ENCODE results near the gene NPAS3. TPM values are rescaled to one million over a fixed set of nuclear protein-coding genes. Genes with fewer than 3 reads are reported as not detected.

NPAS3 gene
- total RNA-seq, 1 donor from 2014 or later: 1.6 TPM

GRCh38 chr14:33062881-33063280 is 124.2 kb downstream of the NPAS3 start:
- Mint-ChIP-seq H3K27me3 (ENCODE audit: unreplicated experiment) (peaks cover 1% of the 10 kb centered on the region), H3K4me1 (ENCODE audit: unreplicated experiment) (peaks cover 3% of the 10 kb centered on the region), H3K27ac (ENCODE audit: unreplicated experiment) (no peak overlapping the region), H3K36me3 (ENCODE audit: low read depth, unreplicated experiment) (no peaks in the 10 kb centered on the region), H3K4me3 (ENCODE audit: unreplicated experiment) (no peak overlapping the region), H3K9me3 (ENCODE audit: unreplicated experiment) (no peaks in the 10 kb centered on the region)
- no peak for DNase-seq (ENCODE audit: low spot score)
- TF ChIP-seq, protein P1, sequence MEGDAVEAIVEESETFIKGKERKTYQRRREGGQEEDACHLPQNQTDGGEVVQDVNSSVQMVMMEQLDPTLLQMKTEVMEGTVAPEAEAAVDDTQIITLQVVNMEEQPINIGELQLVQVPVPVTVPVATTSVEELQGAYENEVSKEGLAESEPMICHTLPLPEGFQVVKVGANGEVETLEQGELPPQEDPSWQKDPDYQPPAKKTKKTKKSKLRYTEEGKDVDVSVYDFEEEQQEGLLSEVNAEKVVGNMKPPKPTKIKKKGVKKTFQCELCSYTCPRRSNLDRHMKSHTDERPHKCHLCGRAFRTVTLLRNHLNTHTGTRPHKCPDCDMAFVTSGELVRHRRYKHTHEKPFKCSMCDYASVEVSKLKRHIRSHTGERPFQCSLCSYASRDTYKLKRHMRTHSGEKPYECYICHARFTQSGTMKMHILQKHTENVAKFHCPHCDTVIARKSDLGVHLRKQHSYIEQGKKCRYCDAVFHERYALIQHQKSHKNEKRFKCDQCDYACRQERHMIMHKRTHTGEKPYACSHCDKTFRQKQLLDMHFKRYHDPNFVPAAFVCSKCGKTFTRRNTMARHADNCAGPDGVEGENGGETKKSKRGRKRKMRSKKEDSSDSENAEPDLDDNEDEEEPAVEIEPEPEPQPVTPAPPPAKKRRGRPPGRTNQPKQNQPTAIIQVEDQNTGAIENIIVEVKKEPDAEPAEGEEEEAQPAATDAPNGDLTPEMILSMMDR (IDR thresholded peaks at IDR 0.05; ENCODE audit: unreplicated experiment): no peak

DNA sequence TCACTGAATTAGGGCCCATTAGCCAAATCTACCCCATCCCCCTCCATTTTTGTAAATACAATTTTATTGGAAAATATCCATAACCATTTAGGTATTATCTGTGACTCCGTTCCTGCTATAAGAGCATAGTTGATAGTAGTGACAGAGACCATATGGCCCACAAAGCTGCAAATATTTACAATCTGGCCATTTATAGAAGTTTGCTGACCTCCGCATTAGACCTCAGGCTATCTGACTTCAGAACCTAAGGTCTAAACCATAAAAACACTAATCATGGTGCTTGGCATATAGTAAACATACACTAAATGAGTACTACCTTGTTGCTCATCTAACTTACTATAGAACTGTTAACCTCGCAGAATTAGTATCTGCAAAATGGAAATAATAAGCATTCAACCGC is 124.8 kb downstream of the NPAS3 start:
- Mint-ChIP-seq H3K36me3 (ENCODE audit: low read depth, unreplicated experiment) (no peaks in the 10 kb centered on the region), H3K27me3 (ENCODE audit: unreplicated experiment) (peaks cover 1% of the 10 kb centered on the region), H3K9me3 (ENCODE audit: unreplicated experiment) (no peaks in the 10 kb centered on the region), H3K27ac (ENCODE audit: unreplicated experiment) (no peak overlapping the region), H3K4me3 (ENCODE audit: unreplicated experiment) (no peak overlapping the region), H3K4me1 (ENCODE audit: unreplicated experiment) (peaks cover 3% of the 10 kb centered on the region)
- TF ChIP-seq, protein P1 (IDR thresholded peaks at IDR 0.05; ENCODE audit: unreplicated experiment): no peak
- no peak for DNase-seq (ENCODE audit: low spot score)

DNA sequence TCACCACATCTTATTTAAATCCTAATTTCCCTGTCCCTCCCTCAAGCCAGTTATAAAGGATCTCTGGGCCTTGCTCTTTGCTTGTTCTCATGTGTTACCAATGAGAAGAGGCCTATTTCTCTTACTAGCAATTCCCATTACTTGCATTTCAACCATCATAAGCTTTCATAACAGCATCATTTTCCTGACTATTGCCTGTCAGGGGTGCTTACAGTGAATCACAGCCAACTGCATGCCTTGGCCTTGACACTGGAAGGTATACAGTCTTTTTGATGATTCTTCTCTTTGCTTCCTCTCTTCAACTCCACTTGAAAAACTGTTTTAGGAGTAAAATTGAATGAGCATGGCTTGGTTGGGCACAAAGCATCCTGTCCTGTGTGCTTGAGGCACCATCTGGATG is 127.0 kb downstream of the NPAS3 start:
- Mint-ChIP-seq H3K36me3 (ENCODE audit: low read depth, unreplicated experiment) (no peaks in the 10 kb centered on the region), H3K9me3 (ENCODE audit: unreplicated experiment) (no peaks in the 10 kb centered on the region), H3K4me3 (ENCODE audit: unreplicated experiment) (no peak overlapping the region), H3K4me1 (ENCODE audit: unreplicated experiment) (peaks cover 3% of the 10 kb centered on the region), H3K27me3 (ENCODE audit: unreplicated experiment) (peaks cover 1% of the 10 kb centered on the region), H3K27ac (ENCODE audit: unreplicated experiment) (no peak overlapping the region)
- no peak for DNase-seq (ENCODE audit: low spot score)
- TF ChIP-seq, protein P1 (IDR thresholded peaks at IDR 0.05; ENCODE audit: unreplicated experiment): no peak

DNA sequence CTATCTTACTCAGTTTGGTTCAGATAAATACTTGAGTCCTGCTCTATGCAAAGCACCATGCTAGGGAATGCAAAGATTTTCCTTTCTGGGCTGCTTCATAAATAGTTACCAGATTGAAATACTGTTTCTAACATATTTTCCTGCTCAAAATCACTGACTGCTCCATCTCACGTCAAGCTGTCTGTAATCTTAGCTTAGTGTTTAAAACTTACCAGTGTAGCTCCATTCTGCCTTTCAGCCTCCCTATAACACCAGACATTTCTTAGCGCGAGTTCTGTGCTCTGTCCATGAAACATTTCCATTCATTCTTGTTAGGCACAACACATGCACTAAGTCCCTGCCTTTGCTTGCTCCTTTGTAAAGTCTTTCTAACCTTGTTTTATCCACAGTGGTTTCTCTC is 129.4 kb downstream of the NPAS3 start:
- TF ChIP-seq, protein P1 (IDR thresholded peaks at IDR 0.05; ENCODE audit: unreplicated experiment): no peak
- Mint-ChIP-seq H3K4me3 (ENCODE audit: unreplicated experiment) (no peak overlapping the region), H3K9me3 (ENCODE audit: unreplicated experiment) (no peaks in the 10 kb centered on the region), H3K4me1 (ENCODE audit: unreplicated experiment) (no peaks in the 10 kb centered on the region), H3K27ac (ENCODE audit: unreplicated experiment) (no peak overlapping the region), H3K27me3 (ENCODE audit: unreplicated experiment) (no peaks in the 10 kb centered on the region), H3K36me3 (ENCODE audit: low read depth, unreplicated experiment) (no peaks in the 10 kb centered on the region)
- no peak for DNase-seq (ENCODE audit: low spot score)

- Mint-ChIP-seq H3K36me3 (ENCODE audit: low read depth, unreplicated experiment) (no peaks in the 10 kb centered on the region), H3K27me3 (ENCODE audit: unreplicated experiment) (no peaks in the 10 kb centered on the region), H3K4me3 (ENCODE audit: unreplicated experiment) (no peak overlapping the region), H3K4me1 (ENCODE audit: unreplicated experiment) (no peaks in the 10 kb centered on the region), H3K9me3 (ENCODE audit: unreplicated experiment) (no peaks in the 10 kb centered on the region), H3K27ac (ENCODE audit: unreplicated experiment) (no peak overlapping the region)
- TF ChIP-seq, protein P1 (IDR thresholded peaks at IDR 0.05; ENCODE audit: unreplicated experiment): no peak
- no peak for DNase-seq (ENCODE audit: low spot score)
Measured at GRCh38 chr14:33068626-33069025, 129.9 kb downstream of the NPAS3 start.
